T-helper 22 cell (primary cell): ENCODE results near the gene RRBP1.

Experiments used
- DNase-seq: peaks from one replicate; pipeline ENCODE4 v3.0.0-alpha.2; 2020; ENCODE audit warnings: low read depth

Gene RRBP1, protein sequence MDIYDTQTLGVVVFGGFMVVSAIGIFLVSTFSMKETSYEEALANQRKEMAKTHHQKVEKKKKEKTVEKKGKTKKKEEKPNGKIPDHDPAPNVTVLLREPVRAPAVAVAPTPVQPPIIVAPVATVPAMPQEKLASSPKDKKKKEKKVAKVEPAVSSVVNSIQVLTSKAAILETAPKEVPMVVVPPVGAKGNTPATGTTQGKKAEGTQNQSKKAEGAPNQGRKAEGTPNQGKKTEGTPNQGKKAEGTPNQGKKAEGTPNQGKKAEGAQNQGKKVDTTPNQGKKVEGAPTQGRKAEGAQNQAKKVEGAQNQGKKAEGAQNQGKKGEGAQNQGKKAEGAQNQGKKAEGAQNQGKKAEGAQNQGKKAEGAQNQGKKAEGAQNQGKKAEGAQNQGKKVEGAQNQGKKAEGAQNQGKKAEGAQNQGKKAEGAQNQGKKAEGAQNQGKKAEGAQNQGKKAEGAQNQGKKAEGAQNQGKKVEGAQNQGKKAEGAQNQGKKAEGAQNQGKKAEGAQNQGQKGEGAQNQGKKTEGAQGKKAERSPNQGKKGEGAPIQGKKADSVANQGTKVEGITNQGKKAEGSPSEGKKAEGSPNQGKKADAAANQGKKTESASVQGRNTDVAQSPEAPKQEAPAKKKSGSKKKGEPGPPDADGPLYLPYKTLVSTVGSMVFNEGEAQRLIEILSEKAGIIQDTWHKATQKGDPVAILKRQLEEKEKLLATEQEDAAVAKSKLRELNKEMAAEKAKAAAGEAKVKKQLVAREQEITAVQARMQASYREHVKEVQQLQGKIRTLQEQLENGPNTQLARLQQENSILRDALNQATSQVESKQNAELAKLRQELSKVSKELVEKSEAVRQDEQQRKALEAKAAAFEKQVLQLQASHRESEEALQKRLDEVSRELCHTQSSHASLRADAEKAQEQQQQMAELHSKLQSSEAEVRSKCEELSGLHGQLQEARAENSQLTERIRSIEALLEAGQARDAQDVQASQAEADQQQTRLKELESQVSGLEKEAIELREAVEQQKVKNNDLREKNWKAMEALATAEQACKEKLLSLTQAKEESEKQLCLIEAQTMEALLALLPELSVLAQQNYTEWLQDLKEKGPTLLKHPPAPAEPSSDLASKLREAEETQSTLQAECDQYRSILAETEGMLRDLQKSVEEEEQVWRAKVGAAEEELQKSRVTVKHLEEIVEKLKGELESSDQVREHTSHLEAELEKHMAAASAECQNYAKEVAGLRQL (N-terminal part only)

DNA sequence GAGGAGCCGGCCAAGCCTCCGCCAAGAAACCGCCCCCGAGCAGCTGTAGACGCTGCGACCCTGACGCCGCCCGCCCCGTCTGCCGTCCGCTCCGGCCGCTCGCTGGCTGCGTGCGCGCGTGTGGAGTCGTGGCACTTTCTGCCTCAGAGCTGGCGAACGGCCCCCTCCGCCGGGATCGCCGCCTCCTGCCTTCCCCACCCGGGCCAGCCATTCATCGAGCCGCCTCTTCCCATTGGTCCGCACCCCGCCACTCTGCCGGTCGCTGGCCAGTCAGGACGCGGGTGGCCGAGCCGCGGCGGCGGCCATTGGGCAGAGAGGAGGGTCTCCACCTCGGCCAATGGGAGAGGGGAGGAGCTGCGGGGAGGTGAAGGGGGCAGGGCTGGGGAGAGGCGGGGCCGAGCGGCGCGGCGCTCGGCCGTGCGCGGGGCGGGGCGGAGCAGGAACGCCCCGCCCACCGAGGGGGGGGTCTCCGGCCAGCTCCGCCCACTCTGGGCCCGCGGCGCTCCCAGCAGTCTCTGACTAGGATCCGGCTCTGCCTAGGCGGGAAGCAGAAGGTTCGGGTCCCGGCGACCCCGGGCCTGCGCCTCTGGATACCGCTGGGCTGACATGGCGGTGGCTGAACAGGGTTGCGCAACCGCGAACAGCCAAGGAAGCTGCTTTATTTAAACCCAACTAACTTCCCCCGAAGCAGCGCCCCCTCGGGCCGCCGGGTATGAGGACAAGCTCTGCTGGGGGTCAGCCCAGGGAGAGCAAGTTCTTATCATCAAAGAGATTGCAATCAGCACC lies at the start of gene RRBP1:
RRBP1 (minus strand) TSS at position 140 of the 786 bp plus-strand sequence. CDS start 21,735 bp downstream, outside the sequence.
- DNase-seq = peak; percentile 97

- no peak for DNase-seq
These were observed 49.2 kb upstream of the RRBP1 start for GRCh38 chr20:17731233-17731632.

- no peak for DNase-seq
These were observed 48.0 kb upstream of the RRBP1 start for GRCh38 chr20:17730071-17730470.

DNA sequence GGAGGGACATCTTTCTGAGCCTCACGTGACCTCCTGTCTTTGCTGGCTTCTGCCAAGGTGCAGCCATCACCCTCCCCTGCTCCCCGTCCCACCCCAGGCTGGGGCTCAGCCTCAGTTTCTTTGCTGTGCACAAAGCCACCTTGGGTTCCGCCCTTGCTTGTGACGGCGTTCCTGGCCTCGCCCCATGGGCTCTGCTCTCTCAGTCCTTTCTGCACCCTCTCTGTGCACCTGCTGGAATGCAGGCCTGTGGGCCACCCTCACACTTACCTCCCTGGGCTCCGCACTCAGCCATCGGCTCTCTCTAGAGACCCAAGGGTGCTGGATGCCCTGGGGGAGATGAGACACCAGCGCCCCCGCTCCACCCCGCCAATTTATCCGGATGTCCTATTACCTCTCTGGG lies 46.0 kb upstream of the RRBP1 start:
- no peak for DNase-seq

- DNase-seq = no peak
These were observed 45.3 kb upstream of the RRBP1 start for GRCh38 chr20:17727351-17727750.

DNA sequence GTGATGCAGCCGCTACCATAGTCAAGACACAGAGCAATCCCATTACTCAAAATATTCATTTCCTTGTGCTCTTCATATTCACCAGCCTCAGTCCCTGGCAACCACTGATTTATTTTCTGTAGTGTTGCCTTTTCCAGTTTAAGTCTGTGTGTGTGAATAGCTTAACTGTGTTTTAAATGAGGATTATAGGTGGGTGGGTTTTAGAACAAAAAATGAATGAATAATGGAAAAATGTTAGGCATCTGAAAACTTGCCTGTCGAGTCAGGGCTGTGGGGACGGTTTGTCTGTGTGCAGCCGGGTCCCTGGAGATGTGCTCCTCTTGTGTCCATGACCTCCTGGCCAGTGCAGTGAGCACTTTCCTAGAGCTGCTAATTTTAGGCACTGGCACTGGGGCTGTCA lies 44.9 kb upstream of the RRBP1 start:
- DNase-seq = no peak

DNA sequence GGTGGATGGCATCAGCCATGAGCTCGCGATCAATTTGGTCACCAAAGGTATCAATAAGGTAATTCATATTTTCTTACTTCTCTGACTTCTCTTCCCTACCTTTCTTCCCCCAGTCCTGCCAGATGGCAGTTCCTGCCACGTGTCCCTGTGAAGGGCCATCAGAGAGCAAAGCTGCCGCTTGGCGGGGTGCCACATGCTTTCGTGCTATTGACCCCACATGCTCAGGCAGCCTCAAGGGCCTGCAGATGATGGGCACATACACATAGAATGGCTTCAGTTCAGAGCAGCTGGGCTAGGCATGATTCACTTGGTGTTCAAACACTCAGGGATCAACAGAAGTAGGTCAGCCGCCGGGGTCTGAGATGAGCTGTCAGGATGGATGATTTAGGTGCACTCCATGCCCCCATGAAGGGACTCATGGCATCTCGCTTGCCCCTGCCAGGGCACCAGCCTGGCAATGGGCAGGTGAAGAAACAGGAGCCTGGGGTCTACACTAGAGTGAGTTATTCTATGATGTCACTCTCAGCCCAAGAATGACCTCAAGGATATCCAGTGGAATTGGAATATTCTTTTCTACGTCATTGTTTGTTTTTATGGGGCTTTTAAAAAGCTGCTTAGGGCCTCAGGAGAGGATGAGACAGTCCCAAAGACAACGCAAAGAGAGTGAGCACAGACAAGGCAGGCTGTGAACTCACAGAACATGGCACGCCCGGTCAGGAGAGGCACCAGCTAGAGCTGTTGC lies 43.2 kb upstream of the RRBP1 start:
- no peak for DNase-seq

DNA sequence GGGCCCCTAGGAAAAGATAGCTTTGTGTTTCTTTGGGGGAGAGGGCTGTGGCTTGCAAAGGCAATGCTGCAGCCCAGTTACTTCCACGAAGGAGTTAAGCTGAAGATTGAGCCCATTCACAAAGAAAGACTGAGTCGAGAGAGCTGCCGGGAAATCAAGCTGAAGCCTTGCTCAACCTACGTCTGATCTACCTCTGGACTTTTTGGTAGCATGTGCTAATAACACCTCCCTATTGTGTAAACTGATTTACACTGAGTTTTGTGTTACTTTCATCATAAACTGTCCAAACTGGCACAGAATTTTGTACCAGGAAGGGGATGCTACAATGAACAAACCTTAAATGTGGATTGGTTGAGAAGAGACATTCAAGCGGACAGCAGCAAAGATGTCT lies 41.3 kb upstream of the RRBP1 start:
- DNase-seq = no peak

DNA sequence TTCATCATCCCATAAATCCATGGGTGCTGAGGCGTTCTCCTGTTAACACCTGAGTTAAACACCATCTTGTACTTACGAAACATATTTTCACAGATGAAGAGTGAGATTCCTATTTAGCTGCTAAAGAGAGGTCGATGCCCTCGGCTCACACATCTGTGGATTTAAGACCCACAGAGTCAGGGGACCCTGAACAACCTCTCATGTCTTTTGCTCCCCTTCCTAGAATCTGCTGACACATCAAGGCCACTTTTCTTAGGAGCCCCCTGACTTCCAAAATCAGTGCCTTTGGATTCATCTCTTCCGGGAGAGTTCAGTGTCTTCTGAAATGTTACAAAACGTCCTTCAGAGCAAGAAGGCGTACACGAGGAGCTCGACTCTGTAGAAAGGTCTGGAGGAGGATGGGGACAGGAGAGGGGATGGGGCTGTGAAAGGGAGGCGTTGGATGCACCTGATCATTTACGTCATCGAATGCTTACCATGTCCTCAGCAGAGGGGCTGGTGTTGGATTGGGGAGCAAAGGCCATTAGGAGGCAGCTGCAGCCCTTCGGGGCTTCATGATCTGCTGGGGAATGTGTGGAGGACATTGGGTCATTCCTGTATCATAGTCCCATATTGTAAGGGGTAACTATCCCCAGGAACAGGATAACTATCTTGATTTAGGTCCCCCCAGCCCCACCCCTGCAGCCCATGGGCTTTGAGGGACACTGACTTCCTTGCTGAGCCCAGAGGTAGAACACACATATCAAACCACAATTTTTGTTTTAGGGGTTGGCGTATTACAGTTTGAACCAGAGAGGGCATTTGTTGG lies 40.7 kb upstream of the RRBP1 start:
- DNase-seq = no peak

- no peak for DNase-seq
These were observed 39.9 kb upstream of the RRBP1 start for GRCh38 chr20:17721802-17722486.

- DNase-seq = no peak
These were observed 38.7 kb upstream of the RRBP1 start for GRCh38 chr20:17720755-17721154.

DNA sequence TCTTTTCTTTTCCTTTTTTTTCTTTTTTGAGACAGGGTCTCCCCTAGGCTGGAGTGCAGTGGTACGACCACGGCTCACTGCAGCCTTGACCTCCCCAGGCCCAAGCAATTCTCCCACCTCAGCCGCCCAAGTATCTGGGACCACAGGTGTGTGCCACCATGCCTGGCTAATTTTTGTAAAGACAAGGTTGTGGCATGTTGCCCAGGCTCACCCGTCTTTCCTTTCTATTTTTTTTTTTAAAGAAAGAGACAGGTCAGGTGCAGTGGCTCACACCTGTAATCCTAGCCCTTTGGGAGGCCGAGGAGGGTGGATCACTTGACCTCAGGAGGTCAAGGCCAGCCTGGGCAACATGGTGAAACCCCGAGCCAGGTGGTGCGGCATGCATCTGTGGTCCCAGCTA lies 34.3 kb upstream of the RRBP1 start:
- DNase-seq = no peak

GRCh38 chr20:17715075-17715474 lies 33.0 kb upstream of the RRBP1 start:
- no peak for DNase-seq

DNA sequence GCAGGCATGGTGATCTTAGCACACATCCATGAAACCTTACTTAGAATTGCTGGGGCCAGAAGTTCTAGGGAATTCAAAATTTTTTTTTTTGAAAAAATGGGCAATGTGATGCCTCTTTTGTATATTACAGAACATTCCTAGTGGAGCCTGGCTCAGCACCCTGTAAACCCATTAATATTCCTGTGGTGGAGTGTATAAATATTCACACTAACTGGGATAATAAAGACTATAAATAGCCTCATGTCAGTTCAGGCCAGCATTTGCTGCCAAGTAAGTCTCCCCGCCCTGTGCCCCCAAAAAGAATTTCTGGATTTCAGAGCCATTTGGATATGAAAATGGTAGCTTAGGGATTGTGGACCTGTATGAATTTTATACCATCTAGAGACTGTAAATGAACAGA lies 32.6 kb upstream of the RRBP1 start:
- no peak for DNase-seq

GRCh38 chr20:17712708-17713107 lies 30.7 kb upstream of the RRBP1 start:
- no peak for DNase-seq

DNA sequence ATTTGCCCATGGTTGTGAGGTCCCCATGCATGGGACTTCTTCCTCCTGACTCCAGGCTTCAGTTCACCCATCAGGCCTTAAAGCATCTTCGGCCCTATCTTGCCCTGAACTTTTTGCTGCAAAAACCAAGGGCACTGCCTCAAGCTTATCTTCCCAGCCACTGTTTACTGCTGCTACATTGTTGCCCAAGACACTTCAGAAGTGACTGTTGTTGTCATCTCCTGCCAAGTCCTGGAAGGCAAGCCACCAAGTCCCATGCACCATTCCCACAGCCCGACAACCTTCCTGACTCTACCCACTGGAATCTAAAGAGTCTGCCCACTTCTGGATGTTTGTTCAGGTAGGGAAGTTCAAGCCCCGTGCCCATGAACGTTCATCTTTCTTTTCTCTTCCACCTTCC lies 30.2 kb upstream of the RRBP1 start:
- no peak for DNase-seq

- no peak for DNase-seq
These were observed 29.2 kb upstream of the RRBP1 start for GRCh38 chr20:17711267-17711627.

DNA sequence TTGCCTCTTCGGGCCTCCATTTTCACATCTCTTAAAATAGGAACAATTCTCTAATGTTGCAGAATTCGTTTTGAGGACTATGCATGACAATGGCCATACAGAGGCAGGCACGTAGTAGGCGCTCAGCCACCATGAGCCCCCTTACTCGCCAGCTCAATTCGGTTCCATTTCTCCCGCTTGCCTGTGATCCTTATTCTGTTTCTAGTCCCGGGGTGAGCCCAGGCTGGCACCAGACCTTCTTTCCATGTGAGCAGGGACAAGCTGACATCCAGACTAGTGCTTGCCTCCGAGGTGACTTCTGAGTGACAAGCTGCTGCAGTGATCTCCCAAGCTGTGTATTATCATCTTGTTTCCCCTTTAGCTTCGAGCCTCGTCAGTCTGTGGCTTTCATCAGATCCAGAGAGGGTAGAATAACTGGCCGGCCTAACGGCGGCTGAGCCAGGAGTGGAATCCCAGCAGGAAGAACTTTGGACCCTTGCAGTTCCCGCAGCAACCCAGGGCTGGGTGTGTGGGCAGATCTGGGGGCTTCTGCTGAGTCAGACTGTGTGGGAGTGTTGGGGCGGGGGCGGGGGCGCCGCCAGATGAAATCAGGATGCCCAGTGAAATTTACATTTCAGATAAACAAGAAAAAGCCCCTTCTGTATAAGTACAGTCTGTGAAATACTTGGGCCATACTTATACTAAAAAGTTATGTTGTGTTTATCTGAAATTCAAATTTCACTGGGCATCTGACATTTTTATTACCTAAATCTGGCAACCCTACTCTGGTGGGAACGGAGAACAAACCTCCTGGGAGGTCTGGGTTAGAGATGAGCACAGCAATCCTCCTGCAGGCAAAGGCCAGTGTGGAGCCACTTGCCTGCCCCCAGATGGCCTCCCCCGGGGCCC lies 28.6 kb upstream of the RRBP1 start:
- no peak for DNase-seq
